ENCODE data around the gene RALBP1. TPM values are rescaled to one million over a fixed set of nuclear protein-coding genes. Genes with fewer than 3 reads are reported as not detected.

Gene RALBP1
- total and polyA plus RNA-seq, 2 of the 4 experiments (the other 2 are of a cell fraction): 30.6 to 38.2 TPM

DNA sequence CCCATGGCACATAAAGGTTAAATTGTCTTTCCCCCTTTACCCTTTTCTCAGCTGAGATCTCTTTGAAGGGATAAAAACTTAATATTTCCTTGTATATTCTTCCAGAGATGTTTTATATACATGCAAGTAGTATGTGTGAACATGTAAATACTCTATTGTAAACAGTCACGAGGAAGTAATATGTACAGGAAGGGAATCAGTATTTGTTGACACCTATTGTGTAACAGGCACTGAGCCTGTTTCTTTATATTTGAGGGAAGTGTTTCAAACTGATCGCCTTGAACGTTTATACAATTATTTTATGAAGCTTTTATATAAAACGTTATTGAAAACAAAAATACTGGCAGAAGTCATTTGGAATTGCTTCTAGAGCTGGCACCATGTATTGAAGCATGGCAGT, 13.2 kb downstream of the RALBP1 start:
- H2AK5ac ChIP-seq (ENCODE audit: low read depth, low read length): no peak overlapping the region
- no peak overlapping the region for H3K4me3 ChIP-seq (ENCODE audit: insufficient read depth, low read depth, low read length)
- no peak overlapping the region for H3K18ac ChIP-seq (ENCODE audit: low read depth, low read length)
- intact Hi-C loops (cut with micrococcal nuclease) (no loop called here), dilution Hi-C loops (cut with HindIII; ENCODE audit: low sequenced_read_pairs, unreplicated experiment) (no loop called here), in situ Hi-C loops (cut with MboI; ENCODE audit: low sequenced_read_pairs) (no loop called here)
- no peak overlapping the region for H3K56ac ChIP-seq (ENCODE audit: extremely low read depth, insufficient read depth, low read length)
- H2AK9ac ChIP-seq (replicated peaks; ENCODE audit: low read depth, low read length, poor library complexity): no peak overlapping the region
- peaks cover 12% of the 10 kb centered on the region for H4K20me1 ChIP-seq (ENCODE audit: insufficient read depth, low read length)
- 0 out of 2 replicates have a peak, but pooled peaks cover 1% of the 10 kb centered on the region for H3K36me3 ChIP-seq (ENCODE audit: control insufficient read depth, insufficient read depth, low read length)
- peaks cover 34 to 63% of the 10 kb centered on the region in 2 experiments for H3K79me1 ChIP-seq (ENCODE audit: low read depth in 1 of 2, low read length in 2 of 2)
- ATAC-seq (ENCODE audit: low read depth) (no peak), DNase-seq (no peak)
- no peak overlapping the region for H4K5ac ChIP-seq (ENCODE audit: low read depth, low read length)
- H3K14ac ChIP-seq (replicated peaks; ENCODE audit: low read depth, low read length): no peak overlapping the region
- no peak overlapping the region for H3K4ac ChIP-seq (ENCODE audit: low read depth, low read length)
- H3K9me1 ChIP-seq (ENCODE audit: insufficient read depth, low read length): no peaks in the 10 kb centered on the region
- ChIA-PET POLR2A (ENCODE audit: unreplicated experiment) (no interaction called here), CTCF (no interaction called here)
- H3K23ac ChIP-seq (ENCODE audit: low read depth, low read length): no peak overlapping the region
- no TSS peak for BruUV-seq (replicated peaks)
- no peak for TF ChIP-seq CHD1 (IDR thresholded peaks at IDR 0.05; ENCODE audit: low read depth, low read length)
- TF ChIP-seq, protein P1, sequence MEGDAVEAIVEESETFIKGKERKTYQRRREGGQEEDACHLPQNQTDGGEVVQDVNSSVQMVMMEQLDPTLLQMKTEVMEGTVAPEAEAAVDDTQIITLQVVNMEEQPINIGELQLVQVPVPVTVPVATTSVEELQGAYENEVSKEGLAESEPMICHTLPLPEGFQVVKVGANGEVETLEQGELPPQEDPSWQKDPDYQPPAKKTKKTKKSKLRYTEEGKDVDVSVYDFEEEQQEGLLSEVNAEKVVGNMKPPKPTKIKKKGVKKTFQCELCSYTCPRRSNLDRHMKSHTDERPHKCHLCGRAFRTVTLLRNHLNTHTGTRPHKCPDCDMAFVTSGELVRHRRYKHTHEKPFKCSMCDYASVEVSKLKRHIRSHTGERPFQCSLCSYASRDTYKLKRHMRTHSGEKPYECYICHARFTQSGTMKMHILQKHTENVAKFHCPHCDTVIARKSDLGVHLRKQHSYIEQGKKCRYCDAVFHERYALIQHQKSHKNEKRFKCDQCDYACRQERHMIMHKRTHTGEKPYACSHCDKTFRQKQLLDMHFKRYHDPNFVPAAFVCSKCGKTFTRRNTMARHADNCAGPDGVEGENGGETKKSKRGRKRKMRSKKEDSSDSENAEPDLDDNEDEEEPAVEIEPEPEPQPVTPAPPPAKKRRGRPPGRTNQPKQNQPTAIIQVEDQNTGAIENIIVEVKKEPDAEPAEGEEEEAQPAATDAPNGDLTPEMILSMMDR (conservative IDR thresholded peaks at IDR 0.05; ENCODE audit: low read depth, low read length): no peak
- TF ChIP-seq RAD21 (IDR thresholded peaks at IDR 0.05; ENCODE audit: low read length): no peak
- no peak for TF ChIP-seq FOS (IDR thresholded peaks at IDR 0.05; ENCODE audit: low read depth, low read length)
- TF ChIP-seq, protein P2, sequence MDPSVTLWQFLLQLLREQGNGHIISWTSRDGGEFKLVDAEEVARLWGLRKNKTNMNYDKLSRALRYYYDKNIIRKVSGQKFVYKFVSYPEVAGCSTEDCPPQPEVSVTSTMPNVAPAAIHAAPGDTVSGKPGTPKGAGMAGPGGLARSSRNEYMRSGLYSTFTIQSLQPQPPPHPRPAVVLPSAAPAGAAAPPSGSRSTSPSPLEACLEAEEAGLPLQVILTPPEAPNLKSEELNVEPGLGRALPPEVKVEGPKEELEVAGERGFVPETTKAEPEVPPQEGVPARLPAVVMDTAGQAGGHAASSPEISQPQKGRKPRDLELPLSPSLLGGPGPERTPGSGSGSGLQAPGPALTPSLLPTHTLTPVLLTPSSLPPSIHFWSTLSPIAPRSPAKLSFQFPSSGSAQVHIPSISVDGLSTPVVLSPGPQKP (IDR thresholded peaks at IDR 0.05; ENCODE audit: borderline replicate concordance, low read depth, low read length): no peak
- TF ChIP-seq CEBPB (IDR thresholded peaks at IDR 0.05; ENCODE audit: low read depth, low read length): 0 out of 2 replicates have a peak, but pooled peaks have one; percentile 17
- no peak for TF ChIP-seq MAFK (IDR thresholded peaks at IDR 0.05; ENCODE audit: low read depth, low read length)
- TF ChIP-seq MAZ (IDR thresholded peaks at IDR 0.05; ENCODE audit: borderline replicate concordance, low read depth, low read length): no peak
- TF ChIP-seq BHLHE40 (IDR thresholded peaks at IDR 0.05; ENCODE audit: low read depth, low read length): no peak
- no peaks in the 10 kb centered on the region for H3K27me3 ChIP-seq (ENCODE audit: control insufficient read depth, insufficient read depth, low read length)
- no peak overlapping the region for H3K27ac ChIP-seq (ENCODE audit: insufficient read depth, low read length)
- H3K4me2 ChIP-seq (ENCODE audit: low read depth, low read length): no peak overlapping the region
- H4K91ac ChIP-seq (ENCODE audit: insufficient read depth, low read depth, low read length): no peak overlapping the region
- no peak overlapping the region for H2BK5ac ChIP-seq (ENCODE audit: low read depth, low read length, poor library complexity, severe bottlenecking)
- no peak overlapping the region for H2BK120ac ChIP-seq (ENCODE audit: low read depth, low read length)
- no peak overlapping the region for H3K9ac ChIP-seq (ENCODE audit: low read depth, low read length)
- H4K8ac ChIP-seq (ENCODE audit: low read depth in 2 of 2, low read length in 2 of 2): no peak overlapping the region
- no peak overlapping the region for H2BK15ac ChIP-seq (ENCODE audit: low read depth, low read length)
- no peak overlapping the region for H2AFZ ChIP-seq (replicated peaks; ENCODE audit: low read length, poor library complexity)
- H3K4me1 ChIP-seq (ENCODE audit: control insufficient read depth, insufficient read depth, low read length): 0 out of 2 replicates have a peak, but pooled peaks cover 2% of the 10 kb centered on the region
- no peak overlapping the region for H2BK20ac ChIP-seq (ENCODE audit: low read depth, low read length)
- H3K9me3 ChIP-seq (ENCODE audit: control insufficient read depth, insufficient read depth, low read length): no peaks in the 10 kb centered on the region
- no CpG with 5 or more reads among the region's 4 CpGs for WGBS, 2 experiments (ENCODE audit: extremely low coverage in 2 of 2, insufficient read length in 1 of 2)
